Measurements from ENCODE around the gene MEIG1.

DNA sequence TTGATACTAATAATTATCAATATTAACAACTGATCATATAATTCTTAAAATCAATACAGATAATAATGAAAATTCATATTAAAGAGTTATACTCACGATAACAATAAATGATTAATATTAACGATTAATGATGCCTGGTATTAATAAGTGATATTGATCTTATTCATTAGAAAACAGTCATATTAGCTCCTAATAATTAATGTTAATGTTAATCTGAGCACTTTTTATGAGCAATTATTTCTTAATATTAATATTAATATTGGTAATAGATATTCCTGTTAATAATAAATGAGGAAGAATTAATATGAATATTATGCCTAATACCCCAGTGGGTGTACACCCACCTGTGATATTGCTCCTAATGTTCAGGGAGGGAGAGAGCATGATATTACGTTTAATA, 23.6 kb downstream of the MEIG1 start:
- TF ChIP-seq, protein P1, sequence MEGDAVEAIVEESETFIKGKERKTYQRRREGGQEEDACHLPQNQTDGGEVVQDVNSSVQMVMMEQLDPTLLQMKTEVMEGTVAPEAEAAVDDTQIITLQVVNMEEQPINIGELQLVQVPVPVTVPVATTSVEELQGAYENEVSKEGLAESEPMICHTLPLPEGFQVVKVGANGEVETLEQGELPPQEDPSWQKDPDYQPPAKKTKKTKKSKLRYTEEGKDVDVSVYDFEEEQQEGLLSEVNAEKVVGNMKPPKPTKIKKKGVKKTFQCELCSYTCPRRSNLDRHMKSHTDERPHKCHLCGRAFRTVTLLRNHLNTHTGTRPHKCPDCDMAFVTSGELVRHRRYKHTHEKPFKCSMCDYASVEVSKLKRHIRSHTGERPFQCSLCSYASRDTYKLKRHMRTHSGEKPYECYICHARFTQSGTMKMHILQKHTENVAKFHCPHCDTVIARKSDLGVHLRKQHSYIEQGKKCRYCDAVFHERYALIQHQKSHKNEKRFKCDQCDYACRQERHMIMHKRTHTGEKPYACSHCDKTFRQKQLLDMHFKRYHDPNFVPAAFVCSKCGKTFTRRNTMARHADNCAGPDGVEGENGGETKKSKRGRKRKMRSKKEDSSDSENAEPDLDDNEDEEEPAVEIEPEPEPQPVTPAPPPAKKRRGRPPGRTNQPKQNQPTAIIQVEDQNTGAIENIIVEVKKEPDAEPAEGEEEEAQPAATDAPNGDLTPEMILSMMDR (IDR thresholded peaks at IDR 0.05), result no peak
- TF ChIP-seq POLR2A (IDR thresholded peaks at IDR 0.05), result no peak
- no peak for TF ChIP-seq EP300 (IDR thresholded peaks at IDR 0.05)
